Activated naive CD8-positive, alpha-beta T cell (primary cell): ENCODE measurements around the gene CD68.
A peak's percentile ranks its signal among the peaks of the same experiment; 100 is the strongest.

Experiments
- H3K27ac Mint-ChIP-seq: one replicate; pipeline ENCODE4 v1.8.0; 2021; ENCODE audit warnings: mixed read lengths
- H3K27me3 Mint-ChIP-seq: one replicate; pipeline ENCODE4 v1.8.0; 2021; ENCODE audit warnings: mixed read lengths
- H3K36me3 Mint-ChIP-seq: one replicate; pipeline ENCODE4 v1.8.0; 2021; ENCODE audit warnings: mixed read lengths
- H3K4me1 Mint-ChIP-seq: one replicate; pipeline ENCODE4 v1.8.0; 2021; ENCODE audit warnings: low read depth, mixed read lengths
- H3K4me3 Mint-ChIP-seq: one replicate; pipeline ENCODE4 v1.8.0; 2021; ENCODE audit warnings: mild to moderate bottlenecking, mixed read lengths
- H3K9me3 Mint-ChIP-seq: one replicate; pipeline ENCODE4 v1.8.0; 2021; ENCODE audit warnings: low read depth, mixed read lengths

CD68 gene, protein sequence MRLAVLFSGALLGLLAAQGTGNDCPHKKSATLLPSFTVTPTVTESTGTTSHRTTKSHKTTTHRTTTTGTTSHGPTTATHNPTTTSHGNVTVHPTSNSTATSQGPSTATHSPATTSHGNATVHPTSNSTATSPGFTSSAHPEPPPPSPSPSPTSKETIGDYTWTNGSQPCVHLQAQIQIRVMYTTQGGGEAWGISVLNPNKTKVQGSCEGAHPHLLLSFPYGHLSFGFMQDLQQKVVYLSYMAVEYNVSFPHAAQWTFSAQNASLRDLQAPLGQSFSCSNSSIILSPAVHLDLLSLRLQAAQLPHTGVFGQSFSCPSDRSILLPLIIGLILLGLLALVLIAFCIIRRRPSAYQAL

DNA sequence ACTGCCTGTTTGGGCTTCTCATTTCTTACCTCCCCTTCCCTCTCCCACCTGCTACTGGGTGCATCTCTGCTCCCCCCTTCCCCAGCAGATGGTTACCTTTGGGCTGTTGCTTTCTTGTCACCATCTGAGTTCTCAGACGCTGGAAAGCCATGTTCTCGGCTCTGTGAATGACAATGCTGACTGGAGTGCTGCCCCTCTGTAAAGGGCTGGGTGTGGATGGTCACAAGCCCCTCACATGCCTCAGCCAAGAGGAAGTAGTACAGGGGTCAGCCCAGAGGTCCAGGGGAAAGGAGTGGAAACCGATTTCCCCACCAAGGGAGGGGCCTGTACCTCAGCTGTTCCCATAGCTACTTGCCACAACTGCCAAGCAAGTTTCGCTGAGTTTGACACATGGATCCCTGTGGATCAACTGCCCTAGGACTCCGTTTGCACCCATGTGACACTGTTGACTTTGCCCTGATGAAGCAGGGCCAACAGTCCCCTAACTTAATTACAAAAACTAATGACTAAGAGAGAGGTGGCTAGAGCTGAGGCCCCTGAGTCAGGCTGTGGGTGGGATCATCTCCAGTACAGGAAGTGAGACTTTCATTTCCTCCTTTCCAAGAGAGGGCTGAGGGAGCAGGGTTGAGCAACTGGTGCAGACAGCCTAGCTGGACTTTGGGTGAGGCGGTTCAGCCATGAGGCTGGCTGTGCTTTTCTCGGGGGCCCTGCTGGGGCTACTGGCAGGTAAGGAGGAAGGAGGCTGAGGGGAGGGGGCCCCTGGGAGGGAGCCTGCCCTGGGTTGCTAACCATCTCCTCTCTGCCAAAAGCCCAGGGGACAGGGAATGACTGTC lies at the start of gene CD68:
TSS of gene CD68 (plus strand) at position 638 of the 833 bp plus-strand sequence. CDS start at position 678, 40 bp downstream.
- H3K4me1 Mint-ChIP-seq, result peaks cover 83% of the 10 kb centered on the region
- H3K4me3 Mint-ChIP-seq, result peak within 1 kb of the TSS; percentile 77
- peaks cover 27% of the 10 kb centered on the region for H3K36me3 Mint-ChIP-seq
- no peaks in the 10 kb centered on the region for H3K9me3 Mint-ChIP-seq
- H3K27me3 Mint-ChIP-seq, result no peaks in the 10 kb centered on the region
- peak within 1 kb of the TSS; percentile 93 for H3K27ac Mint-ChIP-seq

DNA sequence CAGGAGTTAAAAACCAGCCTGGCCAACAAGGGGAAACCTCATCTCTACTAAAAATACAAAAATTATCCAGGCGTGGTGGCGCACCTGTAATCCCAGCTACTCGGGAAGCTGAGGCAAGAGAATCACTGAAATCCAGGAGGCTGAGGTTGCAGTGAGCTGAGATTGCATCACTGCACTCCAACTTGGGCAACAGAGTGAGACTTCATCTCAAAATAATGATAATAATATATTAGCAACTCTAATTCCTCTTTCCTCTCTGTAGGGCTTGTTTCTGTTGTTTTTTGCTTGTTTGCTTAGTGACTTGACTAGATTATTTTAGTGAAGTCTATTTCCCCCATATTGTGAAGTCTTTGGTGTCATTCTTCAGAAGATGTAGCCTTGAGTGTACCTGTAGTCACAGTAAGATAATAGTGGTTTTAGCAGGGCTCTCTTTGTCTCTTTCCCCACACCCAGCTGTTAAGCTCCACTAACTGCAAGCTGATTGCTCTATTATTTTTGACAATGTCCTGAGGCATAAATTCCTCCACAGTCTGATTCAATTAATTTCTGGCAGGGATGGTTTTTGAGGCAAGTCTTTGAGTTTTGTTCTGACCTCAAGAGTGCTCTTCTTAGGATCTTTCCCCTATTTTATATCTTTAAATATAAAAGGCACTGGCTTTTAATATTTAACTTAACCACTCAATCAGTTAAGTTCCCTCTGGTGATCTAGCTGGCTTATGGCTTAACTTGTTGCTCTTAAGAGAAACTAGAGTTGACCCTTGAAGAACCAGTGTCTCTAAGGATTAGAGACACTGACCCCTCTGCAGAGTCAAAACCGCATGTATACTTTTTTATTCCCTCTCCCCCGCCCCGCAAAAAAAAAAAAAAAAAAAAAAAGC lies 49.2 kb upstream of the CD68 start:
- H3K27ac Mint-ChIP-seq, result no peak overlapping the region
- no peaks in the 10 kb centered on the region for H3K27me3 Mint-ChIP-seq
- no peaks in the 10 kb centered on the region for H3K4me1 Mint-ChIP-seq

DNA sequence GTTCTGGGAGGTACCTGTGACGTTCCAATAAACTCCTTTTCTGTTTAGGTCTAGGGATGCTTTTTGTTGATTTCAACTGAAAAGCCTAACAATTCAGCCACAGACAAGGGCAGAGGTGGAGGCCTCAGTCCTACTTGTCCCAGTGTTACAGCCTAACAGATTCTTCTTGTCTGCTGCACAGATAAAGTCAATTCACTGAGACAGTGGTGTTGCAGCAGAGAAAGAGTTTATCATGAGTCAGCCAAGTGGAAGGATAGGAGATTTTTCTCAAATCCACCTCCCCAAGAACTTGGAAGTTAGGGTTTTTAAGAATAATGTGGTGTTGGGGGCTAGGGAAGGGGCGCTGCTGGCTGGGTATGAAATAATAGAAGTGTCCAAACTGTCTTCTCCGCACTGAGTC lies 41.4 kb upstream of the CD68 start:
- H3K27ac Mint-ChIP-seq, result no peak overlapping the region
- no peaks in the 10 kb centered on the region for H3K4me1 Mint-ChIP-seq
- H3K4me3 Mint-ChIP-seq, result no peak overlapping the region
- H3K36me3 Mint-ChIP-seq, result no peaks in the 10 kb centered on the region
- no peaks in the 10 kb centered on the region for H3K9me3 Mint-ChIP-seq
- H3K27me3 Mint-ChIP-seq, result no peaks in the 10 kb centered on the region

More for the DNA sequence above, 49.2 kb upstream of the CD68 start:
- Mint-ChIP-seq H3K9me3 (no peaks in the 10 kb centered on the region), H3K4me3 (no peak overlapping the region), H3K36me3 (no peaks in the 10 kb centered on the region)

DNA sequence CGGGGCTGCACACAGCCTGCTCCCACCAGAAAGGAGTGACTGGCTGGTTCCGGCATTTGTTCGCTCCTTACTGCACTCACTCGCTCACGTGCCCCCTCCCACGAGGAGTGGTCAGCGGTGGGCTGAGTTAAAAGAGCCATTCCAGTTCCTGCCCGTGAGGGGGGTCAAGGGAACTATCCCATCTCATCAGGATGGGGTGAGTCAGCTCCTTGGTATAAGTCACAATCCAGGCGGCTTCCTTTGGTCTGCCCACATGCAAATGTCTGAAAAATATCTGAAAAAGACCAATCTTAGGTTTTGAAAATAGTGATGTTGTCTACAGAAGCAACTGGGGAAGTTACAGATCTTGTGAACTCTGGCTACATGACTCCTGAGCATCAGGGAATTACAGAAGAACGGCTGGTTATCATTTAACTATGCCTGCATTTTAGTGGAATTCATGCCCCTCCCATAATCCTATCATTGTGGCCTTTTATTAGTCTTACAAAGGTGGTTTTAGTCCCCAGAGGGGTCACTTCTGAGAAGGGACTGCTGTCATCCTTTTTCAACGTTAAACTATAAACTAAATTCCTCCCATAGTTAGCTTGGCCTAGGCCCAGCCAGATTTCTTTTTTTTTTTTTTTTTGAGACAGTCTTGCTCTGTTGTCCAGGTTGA lies 40.4 kb upstream of the CD68 start:
- Mint-ChIP-seq H3K36me3 (no peaks in the 10 kb centered on the region), H3K27me3 (no peaks in the 10 kb centered on the region), H3K27ac (no peak overlapping the region), H3K4me1 (no peaks in the 10 kb centered on the region), H3K4me3 (no peak overlapping the region), H3K9me3 (no peaks in the 10 kb centered on the region)

DNA sequence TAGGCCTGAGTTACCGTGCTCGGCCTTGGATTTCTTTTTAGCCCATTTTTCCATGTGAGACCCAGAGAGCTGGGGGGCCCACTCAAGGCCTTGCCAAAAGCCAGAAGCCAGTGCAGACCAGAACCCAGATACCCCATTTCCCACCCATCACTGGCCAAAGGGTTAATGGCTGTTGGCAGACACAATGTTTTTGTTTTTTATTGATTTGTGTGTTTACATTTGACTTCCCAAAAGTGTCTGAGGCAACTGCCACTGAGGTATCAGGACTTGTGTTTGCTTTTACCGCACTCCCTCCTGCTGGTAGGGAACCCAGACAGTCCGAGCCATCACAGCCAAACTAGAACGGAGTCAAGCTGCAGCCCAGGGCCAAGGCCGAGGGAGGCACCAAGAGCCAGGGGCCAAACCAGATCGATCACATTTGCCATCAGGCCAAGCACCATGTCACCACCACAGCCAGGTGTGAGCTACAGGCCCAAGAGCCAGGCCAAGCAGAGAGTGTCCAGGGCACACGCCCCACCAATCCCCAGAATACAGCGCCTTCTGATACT lies 38.3 kb upstream of the CD68 start:
- H3K4me1 Mint-ChIP-seq, result no peaks in the 10 kb centered on the region
- H3K27me3 Mint-ChIP-seq, result no peaks in the 10 kb centered on the region
- no peaks in the 10 kb centered on the region for H3K36me3 Mint-ChIP-seq
- no peak overlapping the region for H3K4me3 Mint-ChIP-seq
- H3K27ac Mint-ChIP-seq, result no peak overlapping the region
- H3K9me3 Mint-ChIP-seq, result no peaks in the 10 kb centered on the region

DNA sequence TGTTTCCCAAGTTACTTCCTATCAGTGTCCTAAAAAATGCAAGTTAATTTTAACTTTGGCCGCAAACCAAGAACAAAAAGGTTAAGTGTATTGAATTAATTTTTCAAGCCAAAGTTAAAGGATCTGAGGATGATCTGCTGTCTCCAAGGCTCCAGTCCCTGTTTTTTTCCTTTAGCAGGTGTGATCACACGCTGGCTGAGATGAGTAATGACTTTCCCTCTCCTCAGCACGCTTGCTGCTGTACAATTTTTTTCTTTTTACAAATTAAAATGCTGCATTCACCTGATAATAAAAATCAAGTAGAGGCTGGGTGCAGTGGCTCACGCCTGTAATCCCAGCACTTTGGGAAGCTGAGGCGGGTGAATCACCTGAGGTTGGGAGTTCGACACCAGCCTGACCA lies 34.5 kb upstream of the CD68 start:
- Mint-ChIP-seq H3K4me3 (no peak overlapping the region), H3K27me3 (no peaks in the 10 kb centered on the region), H3K9me3 (no peaks in the 10 kb centered on the region), H3K36me3 (no peaks in the 10 kb centered on the region), H3K4me1 (peaks cover 17% of the 10 kb centered on the region), H3K27ac (no peak overlapping the region)

DNA sequence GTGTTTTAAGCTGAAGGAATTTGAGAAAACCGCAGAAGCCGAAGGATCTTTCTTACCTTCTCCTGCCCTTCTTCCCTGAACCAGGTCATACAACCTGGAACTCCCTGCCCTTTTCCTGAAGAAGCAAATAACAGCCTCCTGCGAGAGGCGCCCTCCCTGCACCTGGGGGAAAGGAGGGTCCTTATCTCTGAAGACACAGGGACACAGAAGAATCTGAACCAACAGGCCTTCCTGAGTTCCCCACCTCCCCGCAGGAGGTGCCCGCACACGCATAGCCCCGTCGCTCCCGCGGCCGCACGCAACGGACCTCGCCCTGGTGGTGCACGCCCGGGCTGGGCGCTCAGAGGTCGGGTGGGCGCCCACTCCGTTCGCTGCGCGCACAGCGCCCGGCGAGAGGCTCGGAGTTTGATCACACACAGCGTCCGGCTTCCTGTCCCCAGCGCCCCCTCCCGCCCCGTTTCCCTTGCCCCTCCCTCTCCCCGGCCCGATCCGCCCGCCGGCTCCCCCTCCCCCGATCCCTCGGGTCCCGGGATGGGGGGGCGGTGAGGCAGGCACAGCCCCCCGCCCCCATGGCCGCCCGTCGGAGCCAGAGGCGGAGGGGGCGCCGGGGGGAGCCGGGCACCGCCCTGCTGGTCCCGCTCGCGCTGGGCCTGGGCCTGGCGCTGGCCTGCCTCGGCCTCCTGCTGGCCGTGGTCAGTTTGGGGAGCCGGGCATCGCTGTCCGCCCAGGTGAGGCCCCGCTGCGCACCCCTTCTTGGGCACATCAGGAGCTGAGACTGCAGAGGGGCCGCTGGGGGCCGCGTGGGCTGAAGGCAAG lies 30.6 kb upstream of the CD68 start, which contains the start of gene TNFSF12:
TSS of gene TNFSF12 (plus strand) at position 474 of the 816 bp plus-strand sequence. CDS start at position 570, 96 bp downstream.
- H3K9me3 Mint-ChIP-seq, result no peaks in the 10 kb centered on the region
- peaks cover 52% of the 10 kb centered on the region for H3K4me1 Mint-ChIP-seq
- no peaks in the 10 kb centered on the region for H3K36me3 Mint-ChIP-seq
- peak within 1 kb of the TSS; percentile 90 for H3K4me3 Mint-ChIP-seq
- peak within 1 kb of the TSS; percentile 87 for H3K27ac Mint-ChIP-seq
- no peaks in the 10 kb centered on the region for H3K27me3 Mint-ChIP-seq

DNA sequence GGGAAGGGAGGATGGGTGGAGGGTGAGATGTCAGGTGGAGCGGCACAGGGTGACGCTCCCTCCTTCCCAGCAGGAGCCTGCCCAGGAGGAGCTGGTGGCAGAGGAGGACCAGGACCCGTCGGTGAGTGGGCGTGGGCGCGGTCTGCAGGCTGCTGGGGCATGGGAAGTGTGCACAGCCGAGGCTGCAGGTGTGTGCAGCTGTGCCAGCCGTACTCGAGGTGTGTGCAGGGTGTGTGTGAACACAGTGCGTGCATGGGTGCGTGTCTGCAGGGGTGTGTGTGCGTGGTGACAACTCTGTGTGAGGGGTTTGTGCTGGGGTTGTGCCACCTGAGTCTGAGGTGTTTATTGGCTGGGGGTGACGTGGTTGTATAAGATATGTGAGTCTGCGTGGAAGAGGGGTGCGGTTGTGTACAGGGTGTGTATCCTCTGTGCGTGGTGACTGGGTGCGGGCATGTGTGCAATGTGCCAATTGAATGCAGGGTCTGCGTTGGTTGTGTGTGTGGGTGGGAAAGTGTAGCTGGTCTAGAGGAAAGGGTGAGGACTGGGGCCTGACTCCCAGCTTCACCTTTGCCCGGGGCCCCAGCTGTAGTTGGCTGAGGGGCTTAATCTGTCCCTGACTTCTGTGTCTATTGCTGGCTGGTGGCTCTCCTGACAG lies 29.9 kb upstream of the CD68 start:
- H3K9me3 Mint-ChIP-seq, result no peaks in the 10 kb centered on the region
- H3K4me3 Mint-ChIP-seq, result peak overlapping the region; percentile 90
- H3K4me1 Mint-ChIP-seq, result peaks cover 55% of the 10 kb centered on the region
- H3K27ac Mint-ChIP-seq, result peak overlapping the region; percentile 87
- H3K36me3 Mint-ChIP-seq, result no peaks in the 10 kb centered on the region
- no peaks in the 10 kb centered on the region for H3K27me3 Mint-ChIP-seq

DNA sequence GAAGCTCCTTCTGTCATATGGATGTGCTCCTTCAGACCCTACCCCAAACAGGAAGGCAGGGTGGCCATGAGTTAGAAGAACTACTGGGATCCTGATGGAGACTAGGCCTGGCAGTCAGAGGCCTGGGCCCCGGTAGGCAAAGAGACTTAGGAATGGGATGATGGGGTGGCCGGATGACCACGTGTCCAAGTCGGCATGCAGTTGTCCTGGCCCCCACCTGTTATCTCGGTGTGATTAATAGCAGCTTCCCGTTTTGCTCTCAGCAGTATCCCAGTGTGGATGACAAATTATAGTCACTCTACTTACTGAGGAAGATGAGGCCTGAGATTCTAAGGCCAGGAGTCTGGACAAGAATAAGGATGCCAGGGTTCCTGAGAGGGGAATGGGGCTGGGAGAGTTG lies 29.1 kb upstream of the CD68 start:
- Mint-ChIP-seq H3K4me3 (peak overlapping the region; percentile 20), H3K36me3 (no peaks in the 10 kb centered on the region), H3K27me3 (no peaks in the 10 kb centered on the region), H3K9me3 (no peaks in the 10 kb centered on the region), H3K27ac (peak overlapping the region; percentile 61), H3K4me1 (peaks cover 61% of the 10 kb centered on the region)

DNA sequence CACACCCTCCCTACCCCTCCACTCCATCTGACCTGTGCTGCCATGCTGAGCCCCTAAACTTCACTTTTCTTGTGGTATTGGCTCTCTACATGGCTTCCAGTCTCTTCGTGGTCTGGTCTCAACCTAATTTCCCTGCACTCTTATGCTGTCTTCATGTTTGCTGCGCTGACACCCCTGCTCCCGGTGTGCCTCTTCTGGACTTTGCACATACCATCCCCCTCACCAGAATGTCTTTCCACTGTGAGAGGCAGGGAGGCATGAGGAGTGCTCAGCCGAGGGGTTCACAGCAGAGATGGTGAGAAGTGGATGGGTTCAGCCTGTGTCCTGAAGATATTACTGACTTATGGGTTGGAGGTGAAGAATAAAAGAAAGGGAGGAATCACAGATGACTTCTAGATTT lies 28.0 kb upstream of the CD68 start:
- Mint-ChIP-seq H3K4me3 (peak overlapping the region; percentile 44), H3K36me3 (no peaks in the 10 kb centered on the region), H3K27me3 (no peaks in the 10 kb centered on the region), H3K27ac (peak overlapping the region; percentile 62), H3K4me1 (peaks cover 67% of the 10 kb centered on the region), H3K9me3 (no peaks in the 10 kb centered on the region)

DNA sequence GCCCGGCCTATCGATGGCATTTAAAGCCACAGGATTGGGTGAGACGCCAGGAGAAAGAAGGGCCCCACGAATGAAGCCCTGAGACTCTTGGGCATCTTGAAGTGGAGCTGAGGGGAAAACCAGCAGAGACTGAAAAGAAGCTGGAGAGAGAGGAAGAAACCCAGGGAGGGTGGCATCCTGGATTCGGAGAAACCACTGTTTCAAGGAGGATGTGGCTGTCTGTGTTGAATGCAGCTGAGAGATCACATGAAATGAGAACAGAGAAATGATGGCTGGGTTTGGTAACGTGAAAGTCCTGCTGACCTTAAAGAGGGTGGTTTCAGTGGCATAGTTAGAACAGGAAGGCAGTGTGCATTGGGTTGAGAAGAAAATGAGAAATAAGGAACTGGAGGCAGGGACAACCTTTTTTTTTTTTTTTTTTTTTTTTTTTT lies 26.8 kb upstream of the CD68 start:
- Mint-ChIP-seq H3K27me3 (no peaks in the 10 kb centered on the region), H3K27ac (peak overlapping the region; percentile 87), H3K9me3 (no peaks in the 10 kb centered on the region), H3K4me3 (peak overlapping the region; percentile 65), H3K36me3 (no peaks in the 10 kb centered on the region), H3K4me1 (peaks cover 68% of the 10 kb centered on the region)

DNA sequence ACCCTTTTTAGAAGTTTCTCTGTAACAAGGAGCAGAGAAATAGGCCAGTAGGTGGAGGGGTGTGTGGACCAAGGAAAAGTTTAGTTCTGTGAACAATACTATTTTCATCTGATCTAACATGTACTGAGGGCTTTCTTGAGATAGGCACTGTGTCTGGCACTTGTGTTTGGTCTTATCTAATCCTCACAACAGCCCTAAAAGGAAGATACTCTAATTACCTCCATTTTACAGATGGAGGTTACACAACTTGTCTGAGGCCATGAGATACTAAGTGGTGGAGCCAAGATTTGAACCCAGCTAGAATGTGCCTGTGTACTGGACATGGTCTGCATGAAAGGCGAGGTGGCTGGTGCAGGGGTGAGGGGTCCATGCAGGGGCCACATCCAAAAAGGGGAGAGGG lies 26.1 kb upstream of the CD68 start:
- H3K4me1 Mint-ChIP-seq, result peaks cover 69% of the 10 kb centered on the region
- H3K36me3 Mint-ChIP-seq, result no peaks in the 10 kb centered on the region
- H3K9me3 Mint-ChIP-seq, result no peaks in the 10 kb centered on the region
- H3K27me3 Mint-ChIP-seq, result no peaks in the 10 kb centered on the region
- H3K27ac Mint-ChIP-seq, result peak overlapping the region; percentile 86
- peak overlapping the region; percentile 49 for H3K4me3 Mint-ChIP-seq
